OCI-LY1 (cell line): Measurements from ENCODE around the gene PIR.

Experiments used
- H2AFZ ChIP-seq: fragments of 200-600 bp; sonication (generic), shearing (Covaris generic); 2 replicates; pipeline ENCODE4 v1.6.0; 2014; ENCODE audit warnings: antibody characterized with exemption, mild to moderate bottlenecking, low read length
- H3F3A ChIP-seq: fragments of 200-600 bp; sonication (generic), shearing (Covaris generic); 2 replicates; pipeline ENCODE4 v1.6.0; 2014; ENCODE audit warnings: mild to moderate bottlenecking, antibody characterized with exemption, low read length, moderate library complexity; ENCODE audit not compliant: insufficient read depth
- H3K27ac ChIP-seq: fragments of 200-600 bp; sonication (generic); 2 replicates; pipeline ENCODE4 v1.5.1; 2014; ENCODE audit warnings: low read length, mixed run types, mild to moderate bottlenecking, low read depth; ENCODE audit not compliant: poor library complexity, severe bottlenecking
- H3K27me3 ChIP-seq: fragments of 200-600 bp; sonication (generic); 2 replicates; pipeline ENCODE4 v1.6.0; 2014; ENCODE audit warnings: antibody characterized with exemption, mild to moderate bottlenecking, low read length, moderate library complexity; ENCODE audit not compliant: insufficient read depth
- H3K36me3 ChIP-seq: fragments of 200-600 bp; sonication (generic); 2 replicates; pipeline ENCODE4 v1.6.1; 2014; ENCODE audit warnings: mild to moderate bottlenecking, antibody characterized with exemption, low read length, moderate library complexity, mixed read lengths; ENCODE audit not compliant: insufficient read depth
- H3K4me1 ChIP-seq: fragments of 200-600 bp; sonication (generic); 2 replicates; pipeline ENCODE4 v1.5.1; 2014; ENCODE audit warnings: mild to moderate bottlenecking, low read length, moderate library complexity; ENCODE audit not compliant: insufficient read depth, severe bottlenecking
- H3K4me2 ChIP-seq: fragments of 200-600 bp; sonication (generic), shearing (Covaris generic); 2 replicates; pipeline ENCODE4 v1.6.1; 2014; ENCODE audit warnings: low read length
- H3K4me3 ChIP-seq: fragments of 200-600 bp; sonication (generic); 2 replicates; pipeline ENCODE4 v1.5.1; 2014; ENCODE audit warnings: low read length, low read depth, mild to moderate bottlenecking, mixed read lengths; ENCODE audit not compliant: poor library complexity, severe bottlenecking
- H3K79me2 ChIP-seq: fragments of 200-600 bp; shearing (Covaris generic); 2 replicates; pipeline ENCODE4 v1.6.1; 2016; ENCODE audit warnings: mixed run types, low read length, mixed read lengths; ENCODE audit not compliant: insufficient read depth
- H3K9ac ChIP-seq: fragments of 200-600 bp; sonication (generic), shearing (Covaris generic); 2 replicates; pipeline ENCODE4 v1.6.1; 2014; ENCODE audit warnings: mild to moderate bottlenecking, low read length, mixed read lengths
- H3K9me2 ChIP-seq: fragments of 200-600 bp; sonication (generic), shearing (Covaris generic); 2 replicates; pipeline ENCODE4 v1.6.1; 2014; ENCODE audit warnings: low read depth, mild to moderate bottlenecking, low read length, mixed read lengths
- H3K9me3 ChIP-seq: fragments of 200-600 bp; shearing (Covaris generic); 2 replicates; pipeline ENCODE4 v1.6.1; 2014; ENCODE audit warnings: low read length, mixed read lengths
- H4K20me1 ChIP-seq: fragments of 200-600 bp; sonication (generic), shearing (Covaris generic); 2 replicates; pipeline ENCODE4 v1.6.0; 2016; ENCODE audit warnings: mild to moderate bottlenecking, low read length; ENCODE audit not compliant: insufficient read depth
- CTCF ChIP-seq: fragments of 200-600 bp; sonication (generic), shearing (Covaris generic); IDR thresholded peaks from 2 replicates; pipeline ENCODE4 v1.5.1; 2017; ENCODE audit warnings: mild to moderate bottlenecking, antibody characterized with exemption, low read length, moderate library complexity, mixed read lengths
- EZH2 ChIP-seq: fragments of 200-600 bp; sonication (generic), shearing (Covaris generic); IDR thresholded peaks from 2 replicates; pipeline ENCODE4 v1.8.0; 2017; ENCODE audit warnings: borderline replicate concordance, mixed run types, mild to moderate bottlenecking, antibody characterized with exemption, low read length, moderate library complexity, mixed read lengths

PIR gene

GRCh38 chrX:15410947-15411346, 82.2 kb downstream of the PIR start:
- Histone ChIP-seq H3K9me3 (no peaks in the 10 kb centered on the region), H3K27ac (no peak overlapping the region), H2AFZ (no peak overlapping the region), H3K9ac (no peak overlapping the region), H4K20me1 (no peaks in the 10 kb centered on the region), H3K4me3 (no peak overlapping the region), H3K9me2 (no peaks in the 10 kb centered on the region), H3K4me1 (no peaks in the 10 kb centered on the region), H3K27me3 (no peaks in the 10 kb centered on the region), H3K79me2 (no peaks in the 10 kb centered on the region), H3F3A (no peaks in the 10 kb centered on the region), H3K4me2 (no peak overlapping the region), H3K36me3 (no peaks in the 10 kb centered on the region)
- TF ChIP-seq CTCF (no peak), EZH2 (no peak)

- TF ChIP-seq CTCF (no peak), EZH2 (no peak)
- Histone ChIP-seq H4K20me1 (no peaks in the 10 kb centered on the region), H3K4me3 (no peak overlapping the region), H3K27ac (no peak overlapping the region), H3K36me3 (no peaks in the 10 kb centered on the region), H3F3A (no peaks in the 10 kb centered on the region), H3K27me3 (no peaks in the 10 kb centered on the region), H3K9ac (no peak overlapping the region), H3K9me3 (no peaks in the 10 kb centered on the region), H3K4me2 (no peak overlapping the region), H3K79me2 (no peaks in the 10 kb centered on the region), H3K9me2 (no peaks in the 10 kb centered on the region), H2AFZ (no peak overlapping the region), H3K4me1 (no peaks in the 10 kb centered on the region)
Observed at GRCh38 chrX:15410430-15410829, 82.7 kb downstream of the PIR start.

GRCh38 chrX:15405846-15406245, 87.3 kb downstream of the PIR start:
- H2AFZ ChIP-seq, result no peak overlapping the region
- no peak overlapping the region for H3K4me3 ChIP-seq
- H3K9me2 ChIP-seq, result no peaks in the 10 kb centered on the region
- H3K79me2 ChIP-seq, result no peaks in the 10 kb centered on the region
- no peaks in the 10 kb centered on the region for H3F3A ChIP-seq
- TF ChIP-seq EZH2 (no peak), CTCF (no peak)
- H3K9me3 ChIP-seq, result no peaks in the 10 kb centered on the region
- H3K4me2 ChIP-seq, result no peak overlapping the region
- no peaks in the 10 kb centered on the region for H4K20me1 ChIP-seq
- H3K9ac ChIP-seq, result no peak overlapping the region
- no peaks in the 10 kb centered on the region for H3K36me3 ChIP-seq
- H3K27me3 ChIP-seq, result no peaks in the 10 kb centered on the region
- H3K27ac ChIP-seq, result no peak overlapping the region
- H3K4me1 ChIP-seq, result no peaks in the 10 kb centered on the region
